ENCODE results near the gene TSEN34.
"Not testable (repeated sequence)": the region's sequence is repeated elsewhere in the genome, so short reads cannot be mapped to it uniquely, and the experiment has no call there.

TSEN34 gene

DNA sequence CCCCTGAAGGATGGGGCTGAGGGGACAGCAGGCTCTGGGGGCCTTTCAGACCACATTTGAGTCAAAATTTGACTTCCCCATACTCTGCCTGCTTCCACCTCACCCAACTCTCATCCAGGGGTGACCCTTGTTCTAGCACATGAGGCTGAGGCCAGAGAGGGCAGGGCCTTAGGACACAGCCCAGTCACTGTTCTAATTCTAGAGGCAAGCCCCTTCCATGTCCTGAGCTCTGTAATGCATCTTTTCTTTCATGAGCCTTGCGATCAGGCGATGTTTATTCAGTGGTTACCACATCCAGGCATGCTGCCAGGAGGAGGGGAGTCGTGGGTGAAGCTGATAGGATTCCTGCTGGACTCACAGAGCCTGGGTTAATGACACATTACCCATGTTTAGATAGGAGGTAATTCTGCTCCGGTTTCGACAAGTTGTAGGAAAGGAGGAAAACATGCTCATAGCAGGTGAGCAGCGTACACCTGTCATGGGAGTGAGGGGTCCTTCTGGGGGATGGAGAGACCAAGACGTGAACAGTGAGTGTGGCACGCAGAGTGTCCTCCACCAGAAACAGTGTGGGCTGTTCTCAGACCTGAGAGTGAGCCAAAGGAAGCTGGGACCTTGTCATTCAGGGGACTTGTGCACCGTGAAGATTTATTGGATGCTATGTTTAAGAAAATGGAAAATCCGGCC is 18.8 kb downstream of the TSEN34 start:
- peak; percentile 83 for DNase-seq

DNA sequence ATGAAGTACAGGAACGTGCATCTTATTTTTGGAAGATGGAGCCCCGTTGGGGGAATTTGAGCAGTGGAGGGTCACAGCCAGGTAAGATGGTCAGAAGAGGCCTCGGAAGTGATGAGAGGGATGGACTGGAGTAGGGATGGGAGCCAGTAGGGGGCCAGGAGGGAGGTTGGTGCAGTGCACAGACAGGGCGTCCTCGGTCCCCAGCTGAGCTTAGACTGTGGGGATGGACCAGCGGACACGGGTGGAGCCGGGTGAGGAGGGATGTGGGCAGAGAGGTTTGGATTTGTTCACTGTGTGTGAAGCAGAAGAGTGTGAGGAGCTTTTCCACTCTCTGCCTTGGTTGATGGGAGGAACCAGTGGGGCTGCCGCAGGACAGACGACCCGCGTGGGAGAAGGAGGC is 20.1 kb downstream of the TSEN34 start:
- no peak for DNase-seq

DNA sequence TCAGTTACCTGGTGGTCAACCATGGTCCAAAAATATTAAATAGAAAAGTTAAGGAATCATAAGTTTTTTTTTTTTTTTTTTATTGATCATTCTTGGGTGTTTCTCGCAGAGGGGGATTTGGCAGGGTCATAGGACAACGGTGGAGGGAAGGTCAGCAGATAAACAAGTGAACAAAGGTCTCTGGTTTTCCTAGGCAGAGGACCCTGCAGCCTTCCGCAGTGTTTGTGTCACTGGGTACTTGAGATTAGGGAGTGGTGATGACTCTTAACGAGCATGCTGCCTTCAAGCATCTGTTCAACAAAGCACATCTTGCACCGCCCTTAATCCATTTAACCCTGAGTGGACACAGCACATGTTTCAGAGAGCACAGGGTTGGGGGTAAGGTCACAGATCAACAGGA is 23.1 kb downstream of the TSEN34 start:
- DNase-seq, result not testable (repeated sequence)

DNA sequence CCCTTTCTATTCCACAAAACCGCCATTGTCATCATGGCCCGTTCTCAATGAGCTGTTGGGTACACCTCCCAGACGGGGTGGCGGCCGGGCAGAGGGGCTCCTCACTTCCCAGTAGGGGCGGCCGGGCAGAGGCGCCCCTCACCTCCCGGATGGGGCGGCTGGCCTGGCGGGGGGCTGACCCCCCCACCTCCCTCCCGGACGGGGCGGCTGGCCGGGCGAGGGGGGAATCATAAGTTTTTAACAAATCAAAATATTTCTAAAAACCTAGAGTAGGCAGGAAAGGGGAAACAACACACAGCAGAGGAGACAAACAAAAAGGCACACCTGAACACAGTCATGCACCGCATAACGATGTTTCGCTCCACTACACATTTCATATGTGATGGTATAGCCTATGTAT is 23.6 kb downstream of the TSEN34 start:
- DNase-seq, result not testable (repeated sequence)

DNA sequence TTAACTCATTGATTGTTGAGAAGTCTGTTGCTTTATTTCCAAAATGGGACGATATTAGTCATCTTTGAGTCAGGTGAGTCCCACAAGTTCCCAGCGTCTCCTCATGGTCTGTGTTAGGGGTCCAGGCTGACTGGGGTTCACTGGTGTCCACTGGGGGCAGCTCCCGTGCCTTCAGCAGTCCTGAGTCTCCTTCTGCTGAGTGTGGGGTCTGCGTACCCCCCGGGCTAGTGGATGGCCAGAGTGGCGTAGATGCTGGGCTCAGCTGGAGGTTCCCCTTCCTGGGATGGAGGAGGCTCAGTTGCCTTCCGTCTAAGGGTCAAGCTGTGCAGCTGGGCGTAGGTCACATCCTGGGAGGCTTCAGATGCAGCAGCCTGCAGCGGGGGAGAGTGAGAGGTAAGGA is 25.8 kb downstream of the TSEN34 start:
- no peak for DNase-seq

DNA sequence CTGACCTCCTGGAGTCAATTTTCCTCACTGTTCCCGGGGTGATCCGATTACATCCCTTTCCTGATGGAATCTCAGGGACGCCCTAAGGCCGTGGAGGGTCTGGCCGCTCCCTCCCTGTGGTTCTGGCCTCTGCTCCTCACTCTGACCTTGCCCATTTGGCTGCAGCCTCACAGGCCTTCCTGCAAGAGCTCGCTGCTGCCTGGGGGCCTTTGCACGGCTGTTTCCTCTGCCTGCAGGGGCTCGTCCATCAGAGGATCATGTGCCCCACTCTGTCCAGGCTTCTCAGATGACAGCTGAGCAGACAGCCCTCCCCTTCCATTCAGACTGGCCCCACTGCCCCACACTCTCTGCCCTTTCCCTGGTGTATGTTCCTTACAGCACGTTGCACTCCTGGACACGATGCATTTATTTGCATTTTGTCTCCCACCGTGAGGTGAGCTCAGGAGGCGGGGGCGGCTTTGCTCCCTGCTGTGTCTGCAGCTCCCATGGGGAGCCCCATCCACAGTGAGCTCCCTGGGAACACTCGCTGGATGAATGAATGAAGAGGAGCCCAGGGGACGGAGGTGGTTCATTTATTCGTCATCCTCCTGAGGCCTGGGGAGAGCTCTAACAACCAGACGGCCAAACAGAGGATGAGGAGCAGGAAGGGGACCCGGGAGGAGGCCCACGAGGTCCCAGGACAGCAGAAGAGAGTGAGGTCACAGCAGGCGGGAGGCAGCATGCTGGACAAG is 26.6 kb downstream of the TSEN34 start:
- DNase-seq, result not testable (repeated sequence)

DNA sequence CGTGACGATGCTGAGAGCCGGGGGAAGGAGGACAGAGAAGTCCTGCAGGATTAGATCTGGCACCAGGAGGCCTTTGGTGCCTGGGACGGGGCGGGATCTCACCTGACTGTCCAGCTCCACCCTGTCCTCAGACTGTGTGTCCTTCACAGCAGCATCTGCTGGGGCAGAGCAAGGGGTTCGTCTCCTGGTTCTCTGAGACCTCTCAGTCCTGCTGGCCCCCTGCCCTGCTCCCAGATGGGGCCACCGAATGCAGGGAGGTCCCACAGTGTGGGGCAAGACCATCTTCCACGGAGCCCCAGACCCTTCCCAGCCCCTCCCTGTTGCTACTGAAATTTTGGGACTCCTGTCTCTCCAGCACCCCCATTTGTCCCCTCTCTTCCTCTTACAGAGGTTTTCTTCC is 27.2 kb downstream of the TSEN34 start:
- no peak for DNase-seq

DNA sequence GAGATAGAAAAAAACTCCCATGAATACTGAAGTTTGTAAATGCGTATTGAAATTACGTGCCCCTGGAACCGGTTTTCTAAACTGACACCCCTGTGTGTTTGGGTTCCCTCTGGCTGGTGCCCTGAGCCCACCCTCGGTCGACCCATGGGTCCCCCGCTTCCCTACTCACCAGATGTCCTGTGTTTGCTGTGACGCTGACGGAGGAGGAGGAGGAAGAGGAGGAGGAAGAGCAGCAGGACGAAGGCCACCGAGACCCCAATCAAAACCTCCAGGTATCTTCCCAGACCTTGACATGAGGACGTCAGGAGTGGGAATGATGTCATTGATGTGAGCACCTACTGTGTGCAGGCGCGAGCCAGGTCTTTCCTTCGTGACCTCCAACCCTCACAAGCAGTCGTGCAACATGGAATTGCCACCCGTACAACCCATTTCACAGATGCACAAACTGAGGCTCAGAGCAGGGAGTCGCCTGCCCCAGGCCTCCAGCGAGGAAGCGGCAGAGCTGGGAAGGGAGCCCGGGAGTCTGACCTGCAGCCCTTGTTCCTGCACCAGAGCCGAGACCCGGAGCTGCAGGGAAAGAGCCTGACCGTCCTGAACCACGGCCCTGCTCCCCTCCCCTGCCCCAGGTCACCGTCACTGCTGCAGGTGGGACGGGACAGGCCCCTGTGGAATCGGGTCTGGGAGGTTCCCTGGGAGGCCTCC is 28.0 kb downstream of the TSEN34 start:
- DNase-seq, result no peak

DNA sequence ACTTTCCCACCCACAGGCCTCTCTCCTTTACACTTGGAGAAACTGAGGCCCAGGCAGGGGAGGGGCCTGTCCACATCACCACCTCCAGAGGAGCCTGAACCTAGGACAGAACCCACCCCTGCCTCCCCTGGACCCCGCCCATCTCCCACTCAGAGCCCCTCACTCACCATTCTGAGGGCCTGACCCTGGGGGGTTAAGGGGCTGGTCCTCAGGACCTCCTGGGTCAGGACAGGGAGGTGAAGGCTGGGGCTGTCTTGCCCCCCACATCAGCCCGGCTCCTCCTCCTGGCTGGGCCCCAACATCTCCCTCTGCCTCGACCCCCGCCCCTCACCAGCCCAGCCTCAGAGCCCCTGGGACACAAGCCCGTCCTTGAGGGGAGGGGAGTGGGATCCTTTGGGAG is 28.6 kb downstream of the TSEN34 start:
- not testable (repeated sequence) for DNase-seq

DNA sequence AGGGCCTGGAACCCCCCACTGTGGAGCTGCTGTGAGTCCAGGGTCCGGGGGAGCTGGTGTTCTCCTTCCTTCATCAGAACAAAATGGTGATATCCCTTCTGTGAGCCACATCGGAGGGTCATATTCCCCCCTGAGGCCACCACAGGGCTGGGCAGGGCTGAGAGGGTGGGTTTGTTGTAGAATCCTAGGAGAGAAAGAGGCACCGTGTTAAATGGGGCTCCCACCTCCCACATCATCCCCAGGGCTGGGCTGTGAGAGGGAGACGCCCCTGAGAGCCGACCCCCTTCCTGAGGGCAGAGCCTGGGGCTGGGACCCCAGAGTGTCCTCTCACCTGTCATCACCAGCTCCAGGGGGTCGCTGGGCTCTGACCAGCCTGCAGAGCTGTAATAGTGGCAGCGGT is 30.8 kb downstream of the TSEN34 start:
- not testable (repeated sequence) for DNase-seq

DNA sequence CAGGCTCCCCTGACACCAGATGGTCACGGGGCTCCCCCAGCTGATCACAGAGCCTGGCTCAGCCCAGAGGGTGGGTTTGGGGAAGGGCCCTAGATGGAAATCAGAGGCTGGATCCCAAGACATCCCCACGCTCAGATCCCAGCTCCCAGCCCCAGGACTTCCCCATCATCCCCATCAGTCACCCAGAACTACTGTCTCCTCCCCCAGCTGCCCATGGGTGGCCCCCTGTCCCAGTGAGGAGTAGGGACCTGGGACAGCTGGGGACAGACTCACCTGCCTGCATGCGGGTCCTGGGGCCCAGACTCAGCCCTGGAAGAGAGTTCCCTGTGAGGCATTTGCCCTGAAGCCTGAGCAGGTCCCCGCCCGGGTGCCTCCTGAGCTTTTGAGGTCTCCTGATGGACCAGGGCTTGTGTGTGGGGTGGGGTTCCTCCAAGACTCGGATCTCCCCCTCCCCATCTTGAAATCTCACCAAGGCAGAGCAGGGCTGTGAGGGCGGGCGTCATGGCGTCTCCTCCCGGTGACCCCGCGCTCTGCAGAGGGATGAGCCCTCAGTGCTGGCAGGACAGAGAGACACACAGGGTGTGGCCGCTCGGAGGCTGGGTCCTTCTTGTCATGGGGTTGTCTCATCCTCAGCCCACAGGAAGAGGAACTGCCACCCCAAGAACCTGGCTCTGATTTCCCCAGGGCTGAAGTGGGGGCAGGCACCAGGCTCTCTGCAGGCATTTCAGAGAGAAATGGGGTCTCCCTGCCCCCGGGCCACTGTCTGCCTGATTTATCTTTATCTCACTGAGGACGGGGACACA is 31.6 kb downstream of the TSEN34 start, which contains the start of gene LILRB3:
Gene LILRB3 (minus strand): TSS at position 534 of the 803 bp plus-strand sequence. CDS start 31 bp downstream, at position 503.
- not testable (repeated sequence) for DNase-seq

DNA sequence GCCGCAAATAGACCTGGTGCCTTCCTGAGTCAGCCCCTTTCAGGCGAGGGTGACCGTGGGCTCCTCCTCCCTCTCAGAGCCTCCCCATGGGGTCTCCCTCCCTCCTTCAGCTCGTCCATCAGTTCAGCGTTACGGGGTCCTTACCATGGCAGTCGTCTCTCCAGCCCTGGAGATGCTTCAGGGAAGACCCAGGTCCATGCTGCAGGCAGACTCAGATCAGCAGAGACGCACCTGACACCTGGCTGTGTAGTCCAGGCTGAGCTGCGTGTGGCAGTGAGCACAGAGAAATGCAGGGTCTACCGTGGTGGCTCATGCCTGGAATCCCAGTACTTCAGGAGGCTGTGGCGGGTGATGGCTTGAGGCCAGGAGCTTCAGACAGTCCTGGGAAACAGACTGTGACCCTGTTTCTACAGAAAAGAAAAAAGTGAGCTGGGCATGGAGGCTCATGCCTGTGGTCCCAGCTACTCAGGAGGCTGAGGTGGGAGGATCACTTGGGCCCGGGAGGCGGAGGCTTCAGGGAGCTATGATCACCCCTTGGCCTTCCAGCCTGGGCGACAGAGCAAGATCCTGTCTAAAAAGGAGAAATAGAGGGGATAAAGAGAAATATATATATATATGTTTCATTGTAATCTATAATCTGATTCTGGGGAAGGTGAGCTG is 32.3 kb downstream of the TSEN34 start:
- DNase-seq, result not testable (repeated sequence)

DNA sequence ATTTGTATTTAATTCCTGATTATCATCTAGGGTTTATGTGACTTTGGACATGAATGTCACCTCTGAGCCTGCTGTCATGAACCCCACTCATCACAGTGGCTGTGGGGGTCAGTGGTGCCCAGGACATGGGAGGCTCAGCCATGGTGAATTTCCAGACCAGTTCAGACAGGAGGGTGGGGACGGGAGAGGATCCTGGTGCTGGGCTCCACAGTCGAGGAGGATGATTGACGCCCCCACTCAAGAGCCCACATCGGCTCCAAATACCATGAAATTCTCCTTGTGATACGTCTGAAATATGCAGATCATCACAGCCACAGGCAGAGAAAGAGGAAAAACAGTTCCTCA is 32.8 kb downstream of the TSEN34 start:
- not testable (repeated sequence) for DNase-seq

DNA sequence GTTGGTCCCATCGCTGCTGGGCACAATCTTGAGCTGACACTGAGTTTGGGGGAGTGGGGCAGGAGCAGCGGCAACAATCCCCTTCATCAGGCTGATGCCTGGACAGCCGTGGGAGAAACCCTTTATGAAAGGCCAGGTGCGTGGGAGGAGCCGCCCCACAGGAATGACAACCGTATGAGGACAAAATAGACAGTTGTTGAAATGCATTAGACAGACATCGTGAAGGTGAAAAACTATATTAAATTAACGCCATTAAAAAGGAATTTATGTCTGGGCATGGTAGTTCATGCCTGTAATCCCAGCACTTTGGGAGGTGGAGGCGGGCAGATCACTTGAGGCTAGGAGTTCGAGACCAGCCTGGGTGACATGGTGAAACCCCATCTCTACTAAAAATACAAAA is 33.5 kb downstream of the TSEN34 start:
- DNase-seq, result not testable (repeated sequence)

DNA sequence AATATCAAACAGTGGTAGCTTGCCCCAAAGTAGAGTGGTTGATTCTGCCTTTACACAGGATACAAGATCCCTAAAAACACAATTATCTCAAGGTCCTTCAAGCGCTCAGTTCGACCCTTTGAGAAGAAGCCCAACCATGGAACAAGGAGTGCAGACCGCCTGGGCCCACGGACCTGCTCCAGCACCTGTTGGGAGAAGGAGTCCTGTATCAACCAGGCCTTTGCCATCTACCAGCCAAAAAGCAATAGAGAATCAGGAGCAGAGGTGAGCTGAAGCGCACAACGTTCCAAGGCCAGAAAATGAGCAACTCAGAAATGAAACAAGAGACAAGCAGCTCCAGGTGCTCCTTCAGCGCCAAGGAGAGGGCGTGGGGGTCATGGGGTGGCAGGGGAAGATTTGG is 38.0 kb downstream of the TSEN34 start:
- no peak for DNase-seq

DNA sequence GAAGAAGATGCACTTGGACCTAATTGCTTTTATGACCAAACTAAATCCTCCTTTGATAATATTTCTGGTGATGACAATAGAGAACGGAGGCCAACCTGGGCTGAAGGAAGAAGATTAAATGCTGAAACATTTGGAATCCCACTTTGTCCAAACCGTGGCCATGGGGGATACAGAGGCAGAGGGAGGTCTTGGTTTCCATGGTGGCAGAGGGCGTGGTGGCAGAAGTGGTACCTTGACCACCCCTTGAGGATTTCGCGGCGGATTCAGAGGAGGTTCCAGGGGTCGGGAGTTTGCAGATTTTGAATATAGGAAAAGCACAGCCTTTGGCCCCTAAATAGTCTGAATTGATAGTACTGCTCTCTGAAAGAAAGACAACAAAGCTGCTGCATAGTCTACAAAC is 38.9 kb downstream of the TSEN34 start:
- no peak for DNase-seq

DNA sequence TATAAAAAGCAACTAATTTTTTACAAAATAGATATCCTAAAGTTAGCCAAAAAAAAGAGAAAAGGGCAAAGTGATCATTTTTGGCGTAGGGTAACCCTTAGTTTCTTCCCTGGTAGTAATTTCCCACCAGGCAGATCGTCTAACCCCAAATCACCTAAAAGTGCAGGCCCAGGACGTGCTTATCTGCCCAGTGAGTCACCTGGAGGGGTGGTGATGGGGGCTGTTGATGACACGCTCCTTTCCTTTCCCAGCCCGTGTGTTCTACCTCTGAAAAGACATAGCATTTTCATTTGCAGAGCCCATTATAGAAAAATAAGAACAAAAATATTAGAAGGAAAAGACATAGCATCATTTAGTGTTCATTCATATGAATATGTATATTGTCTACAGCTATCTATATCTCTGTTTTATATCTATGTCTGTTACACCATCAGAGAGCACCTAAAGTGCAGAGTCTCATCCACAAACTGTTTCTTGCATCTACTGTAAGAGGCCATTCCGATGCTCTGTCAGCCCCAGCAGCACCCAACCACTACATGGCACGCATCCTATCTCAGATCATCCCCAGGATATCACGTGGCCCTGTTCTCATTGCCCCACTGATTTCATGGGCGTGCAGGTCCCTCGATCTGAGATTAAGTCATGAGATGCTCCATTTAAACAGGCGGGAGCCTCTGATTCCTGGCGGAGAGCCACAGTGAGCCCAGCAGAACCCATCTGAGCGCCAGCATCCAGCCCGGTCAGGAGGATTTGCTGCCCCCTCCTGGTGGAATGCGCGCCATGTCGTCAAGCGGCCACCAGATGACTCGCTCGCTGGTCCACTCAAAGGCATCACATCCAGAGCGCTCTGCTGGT is 40.2 kb downstream of the TSEN34 start:
- DNase-seq, result peak; percentile 55

DNA sequence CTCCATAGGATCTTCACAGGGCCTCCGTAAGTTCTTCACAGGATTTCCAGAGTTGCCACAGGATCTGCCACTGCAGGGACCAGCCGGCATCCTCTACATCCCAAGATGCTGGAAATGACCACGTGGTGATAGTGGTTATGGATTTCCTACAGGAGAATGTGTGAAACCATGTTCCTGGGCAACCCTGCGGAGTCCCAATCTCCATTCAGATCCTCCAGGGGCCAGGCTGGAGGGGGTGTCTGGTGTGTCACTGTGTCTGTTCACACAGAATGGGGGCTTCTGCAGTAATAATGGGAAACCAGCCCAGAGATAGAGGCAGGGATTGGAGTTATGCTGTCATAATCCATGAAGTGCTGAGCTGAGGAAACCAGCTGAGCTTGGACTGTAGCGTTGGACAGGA is 42.8 kb downstream of the TSEN34 start:
- no peak for DNase-seq

DNA sequence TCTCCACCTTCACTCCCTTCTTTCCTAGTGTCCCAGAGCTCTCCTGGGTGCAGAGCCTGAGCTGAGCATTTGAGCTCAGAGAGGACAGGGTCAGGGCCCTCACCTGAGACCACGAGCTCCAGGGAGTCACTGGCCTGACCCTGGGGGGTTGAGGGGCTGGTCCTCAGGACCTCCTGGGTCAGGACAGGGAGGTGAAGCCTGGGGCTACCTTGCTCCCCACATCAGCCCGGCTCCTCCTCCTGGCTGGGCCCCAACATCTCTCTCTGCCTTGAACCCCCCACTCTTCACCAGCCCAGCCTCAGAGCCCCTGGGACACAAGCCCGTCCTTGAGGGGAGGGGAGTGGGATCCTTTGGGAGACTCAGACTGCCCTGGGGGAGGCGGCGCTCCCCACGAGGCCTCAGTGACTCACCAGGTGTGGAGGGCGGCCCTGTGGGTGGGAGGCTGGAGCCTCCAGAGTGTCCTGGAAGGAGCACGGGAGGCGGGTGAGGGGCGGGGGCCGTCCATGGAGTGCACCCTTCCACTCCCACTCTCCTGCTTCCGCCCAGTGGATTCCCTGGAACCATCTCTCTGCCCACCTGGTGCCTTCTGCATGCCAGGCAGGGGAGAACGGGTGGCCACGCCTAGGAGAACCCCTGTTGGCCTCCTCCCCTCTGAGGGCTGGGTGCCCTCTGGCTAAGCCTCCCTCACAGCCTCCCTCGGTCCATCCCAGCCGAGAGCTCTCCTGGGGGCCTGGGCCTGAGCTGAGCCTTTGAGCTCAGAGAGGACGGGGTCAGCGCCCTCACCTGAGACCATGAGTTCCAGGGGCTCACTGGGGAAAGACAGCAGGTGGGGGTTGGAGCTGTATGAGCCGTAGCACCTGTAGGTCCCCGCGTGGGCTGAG is 48.6 kb downstream of the TSEN34 start:
- not testable (repeated sequence) for DNase-seq

All from amniotic stem cell (primary cell).